Measurements from ENCODE around the gene TSC22D3. TPM values are rescaled to one million over a fixed set of nuclear protein-coding genes. Genes with fewer than 3 reads are reported as not detected.

The TSC22D3 gene
- total RNA-seq, 1 donor from 2014 or later: 32.9 TPM

DNA sequence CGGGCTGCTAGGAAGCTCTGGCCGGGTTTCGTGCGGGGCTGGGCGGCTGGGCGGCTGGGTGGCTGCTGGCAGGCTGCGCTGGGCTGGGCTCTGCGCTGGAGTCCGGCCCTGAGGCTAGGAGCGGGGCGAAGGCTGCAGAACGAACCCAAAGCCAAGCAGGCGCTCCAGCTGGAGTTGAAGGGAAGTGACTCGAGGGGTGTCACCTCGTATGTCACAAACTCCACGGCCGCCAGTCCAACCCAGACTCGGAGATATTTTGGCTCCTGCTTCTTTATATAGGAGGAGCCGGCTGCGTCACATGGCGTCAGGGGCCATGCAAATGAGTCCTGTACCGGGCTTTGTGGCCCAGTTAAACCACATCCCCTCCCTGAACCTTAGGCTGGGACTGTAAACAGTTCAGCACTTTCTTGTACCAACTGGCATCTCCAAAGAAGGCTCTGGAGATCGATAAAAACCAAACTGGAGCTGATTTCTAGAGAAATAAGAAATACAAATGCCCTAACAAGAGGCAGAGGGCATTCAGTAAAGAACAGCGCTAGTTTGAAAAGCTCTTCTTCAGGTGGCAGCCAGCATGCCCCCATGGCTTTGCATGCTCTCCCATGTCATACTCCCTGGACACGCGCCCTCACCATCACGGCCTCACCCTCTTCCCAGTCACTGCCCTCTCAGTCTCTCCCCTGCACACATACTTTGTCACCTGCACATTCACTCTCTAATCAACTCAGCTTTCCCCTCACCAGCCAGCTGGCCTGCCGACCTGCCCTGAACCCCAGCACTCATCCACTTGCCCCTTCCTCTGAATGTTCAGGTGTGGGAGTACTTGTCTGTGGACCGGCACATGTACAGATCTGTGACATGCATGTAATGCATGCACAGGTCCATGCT, 58.5 kb downstream of the TSC22D3 start:
- TF ChIP-seq, protein P1, sequence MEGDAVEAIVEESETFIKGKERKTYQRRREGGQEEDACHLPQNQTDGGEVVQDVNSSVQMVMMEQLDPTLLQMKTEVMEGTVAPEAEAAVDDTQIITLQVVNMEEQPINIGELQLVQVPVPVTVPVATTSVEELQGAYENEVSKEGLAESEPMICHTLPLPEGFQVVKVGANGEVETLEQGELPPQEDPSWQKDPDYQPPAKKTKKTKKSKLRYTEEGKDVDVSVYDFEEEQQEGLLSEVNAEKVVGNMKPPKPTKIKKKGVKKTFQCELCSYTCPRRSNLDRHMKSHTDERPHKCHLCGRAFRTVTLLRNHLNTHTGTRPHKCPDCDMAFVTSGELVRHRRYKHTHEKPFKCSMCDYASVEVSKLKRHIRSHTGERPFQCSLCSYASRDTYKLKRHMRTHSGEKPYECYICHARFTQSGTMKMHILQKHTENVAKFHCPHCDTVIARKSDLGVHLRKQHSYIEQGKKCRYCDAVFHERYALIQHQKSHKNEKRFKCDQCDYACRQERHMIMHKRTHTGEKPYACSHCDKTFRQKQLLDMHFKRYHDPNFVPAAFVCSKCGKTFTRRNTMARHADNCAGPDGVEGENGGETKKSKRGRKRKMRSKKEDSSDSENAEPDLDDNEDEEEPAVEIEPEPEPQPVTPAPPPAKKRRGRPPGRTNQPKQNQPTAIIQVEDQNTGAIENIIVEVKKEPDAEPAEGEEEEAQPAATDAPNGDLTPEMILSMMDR (conservative IDR thresholded peaks at IDR 0.05; ENCODE audit: low read depth, low read length): no peak
- DNase-seq (ENCODE audit: low read depth): no peak
- peak overlapping the region; percentile 78 for H3K4me3 ChIP-seq (ENCODE audit: low read depth, low read length)

GRCh38 chrX:107716118-107716684, 59.4 kb downstream of the TSC22D3 start:
- no peak for DNase-seq (ENCODE audit: low read depth)
- TF ChIP-seq, protein P1 (conservative IDR thresholded peaks at IDR 0.05; ENCODE audit: low read depth, low read length): no peak
- peak overlapping the region; percentile 78 for H3K4me3 ChIP-seq (ENCODE audit: low read depth, low read length)

- no peak for DNase-seq (ENCODE audit: low read depth)
- TF ChIP-seq, protein P1 (conservative IDR thresholded peaks at IDR 0.05; ENCODE audit: low read depth, low read length): no peak
- H3K4me3 ChIP-seq (ENCODE audit: low read depth, low read length): peak overlapping the region; percentile 78
These were observed 60.1 kb downstream of the TSC22D3 start for GRCh38 chrX:107715331-107716117.

DNA sequence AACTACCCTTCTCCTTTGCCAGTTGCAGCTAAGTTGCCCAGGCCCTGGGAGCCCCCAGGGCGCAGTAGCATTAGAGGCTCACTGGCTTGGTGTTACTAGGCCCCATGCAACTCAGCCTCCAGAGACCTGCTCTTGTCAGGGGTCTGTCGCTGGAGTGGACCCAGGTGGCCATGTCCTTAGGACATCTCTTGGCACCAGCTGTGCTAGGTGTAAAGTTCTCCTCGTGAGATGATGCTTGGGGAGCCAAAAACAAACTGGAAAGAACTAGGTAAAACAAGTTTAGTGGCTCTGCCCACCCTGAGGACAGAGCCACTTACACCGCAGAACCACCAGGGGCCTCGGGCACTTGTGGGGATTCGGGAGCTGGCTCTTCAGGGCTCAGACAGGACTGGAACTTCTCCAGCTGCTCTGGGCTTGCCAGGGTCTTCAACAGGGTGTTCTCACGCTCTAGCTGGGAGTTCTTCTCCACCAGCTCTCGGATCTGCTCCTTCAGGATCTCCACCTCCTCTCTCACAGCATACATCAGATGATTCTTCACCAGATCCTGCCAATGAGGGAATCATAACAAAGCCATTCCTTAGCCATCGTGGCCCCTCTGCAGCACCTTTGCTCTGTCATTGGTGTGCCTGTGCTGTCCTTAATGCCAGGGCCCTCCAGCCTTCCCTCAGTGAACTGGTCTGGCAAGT, 61.2 kb downstream of the TSC22D3 start:
- TF ChIP-seq, protein P1 (conservative IDR thresholded peaks at IDR 0.05; ENCODE audit: low read depth, low read length): peak; percentile 30
- no peak for DNase-seq (ENCODE audit: low read depth)
- H3K4me3 ChIP-seq (ENCODE audit: low read depth, low read length): peak overlapping the region; percentile 78

GRCh38 chrX:107713543-107714205, 61.9 kb downstream of the TSC22D3 start:
- peak overlapping the region; percentile 78 for H3K4me3 ChIP-seq (ENCODE audit: low read depth, low read length)
- TF ChIP-seq, protein P1 (conservative IDR thresholded peaks at IDR 0.05; ENCODE audit: low read depth, low read length): no peak
- DNase-seq (ENCODE audit: low read depth): no peak

DNA sequence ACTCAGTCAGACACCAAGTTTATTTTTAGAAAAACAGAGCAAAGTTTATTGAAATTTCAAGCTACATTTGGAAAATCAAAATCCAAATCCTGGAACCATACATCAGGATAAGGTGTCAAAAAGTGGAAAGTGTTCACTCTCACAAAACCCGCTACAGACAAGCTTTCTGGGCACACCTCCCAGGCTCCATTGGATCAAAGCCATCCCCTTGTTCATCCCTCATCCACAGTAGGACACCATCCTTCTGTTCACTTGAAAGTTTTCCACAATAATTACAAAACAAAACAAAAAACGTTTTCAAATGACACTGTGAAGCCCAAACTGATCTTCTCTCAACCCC, 62.4 kb downstream of the TSC22D3 start:
- no peak for DNase-seq (ENCODE audit: low read depth)
- TF ChIP-seq, protein P1 (conservative IDR thresholded peaks at IDR 0.05; ENCODE audit: low read depth, low read length): no peak
- no peak overlapping the region for H3K4me3 ChIP-seq (ENCODE audit: low read depth, low read length)

Measured in epithelial cell of proximal tubule (primary cell).